HL-60/S4 treated with phorbol 12-myristate 13-acetate at 8.2 ng/mL for 4 days and 3 days (cell line): ENCODE data around the gene MLPH.
"Not testable (repeated sequence)": the region's sequence is repeated elsewhere in the genome, so short reads cannot be mapped to it uniquely, and the experiment has no call there.

ENCODE experiments used
- in situ Hi-C: fragments of 300-500 bp; cut with MboI; formaldehyde crosslinking; loops from 2 replicates; pipeline ENCODE4 v1.15.0; 2022; ENCODE audit warnings: low sequenced_read_pairs

Gene MLPH

GRCh38 chr2:237577458-237577857 lies 90.4 kb downstream of the MLPH start:
- in situ Hi-C loops, result loop anchor here (10.0 kb wide), 2 partner anchors 63 to 167 kb away; no protein-coding TSS in a partner anchor

DNA sequence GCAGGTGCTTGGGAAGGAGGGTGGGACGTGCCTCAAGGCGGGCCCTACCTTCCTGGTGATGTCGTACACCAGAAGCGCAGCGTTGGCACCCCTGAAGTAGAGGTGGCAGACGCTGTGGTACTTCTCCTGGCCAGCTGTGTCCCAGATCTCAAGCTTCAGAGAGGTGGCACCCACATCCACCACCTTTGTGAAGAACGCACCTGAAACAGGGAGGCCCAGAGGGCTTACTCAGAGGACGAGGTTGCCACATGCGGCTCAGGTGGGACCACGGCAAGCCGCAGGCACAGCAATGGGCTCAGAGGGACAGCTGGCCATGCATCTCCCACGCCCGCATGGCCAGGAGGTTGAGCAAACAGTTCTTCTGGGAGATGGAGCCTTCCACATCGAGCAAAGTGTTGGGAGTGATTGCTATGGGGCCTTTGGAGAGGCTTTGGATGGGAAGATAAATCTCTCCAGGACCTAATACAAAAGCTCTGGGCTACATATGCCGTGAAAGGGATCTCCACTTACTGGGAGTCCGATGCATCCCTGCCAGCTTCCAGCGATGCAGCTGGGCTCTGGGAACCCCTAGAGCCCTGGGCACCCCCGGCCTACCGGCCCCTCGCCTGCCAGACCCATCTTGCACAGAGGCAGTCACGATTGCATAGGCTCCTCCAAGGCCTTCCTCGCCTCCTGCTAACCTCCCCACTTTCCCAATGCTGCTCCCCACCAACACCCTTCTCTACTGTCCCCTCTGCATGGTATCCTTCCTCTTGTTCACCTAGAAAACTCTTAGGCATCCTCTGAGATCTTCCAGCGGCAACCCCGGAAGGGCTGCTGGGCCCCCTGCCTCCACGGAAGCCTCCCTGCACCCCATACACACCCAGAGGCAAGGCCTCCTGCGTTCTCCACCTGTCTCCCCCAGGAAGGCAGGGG lies 91.2 kb downstream of the MLPH start:
- in situ Hi-C loops, result loop anchor here (10.0 kb wide), 2 partner anchors 63 to 167 kb away; no protein-coding TSS in a partner anchor

GRCh38 chr2:237581326-237581725 lies 94.3 kb downstream of the MLPH start:
- in situ Hi-C loops, result no loop called here

GRCh38 chr2:237581751-237582746 lies 95.0 kb downstream of the MLPH start:
- in situ Hi-C loops, result no loop called here

GRCh38 chr2:237583385-237584295 lies 96.6 kb downstream of the MLPH start:
- in situ Hi-C loops, result no loop called here

GRCh38 chr2:237585590-237586221 lies 98.7 kb downstream of the MLPH start:
- in situ Hi-C loops, result no loop called here

- in situ Hi-C loops, result no loop called here
Observed at GRCh38 chr2:237588044-237588696, 101.1 kb downstream of the MLPH start.

DNA sequence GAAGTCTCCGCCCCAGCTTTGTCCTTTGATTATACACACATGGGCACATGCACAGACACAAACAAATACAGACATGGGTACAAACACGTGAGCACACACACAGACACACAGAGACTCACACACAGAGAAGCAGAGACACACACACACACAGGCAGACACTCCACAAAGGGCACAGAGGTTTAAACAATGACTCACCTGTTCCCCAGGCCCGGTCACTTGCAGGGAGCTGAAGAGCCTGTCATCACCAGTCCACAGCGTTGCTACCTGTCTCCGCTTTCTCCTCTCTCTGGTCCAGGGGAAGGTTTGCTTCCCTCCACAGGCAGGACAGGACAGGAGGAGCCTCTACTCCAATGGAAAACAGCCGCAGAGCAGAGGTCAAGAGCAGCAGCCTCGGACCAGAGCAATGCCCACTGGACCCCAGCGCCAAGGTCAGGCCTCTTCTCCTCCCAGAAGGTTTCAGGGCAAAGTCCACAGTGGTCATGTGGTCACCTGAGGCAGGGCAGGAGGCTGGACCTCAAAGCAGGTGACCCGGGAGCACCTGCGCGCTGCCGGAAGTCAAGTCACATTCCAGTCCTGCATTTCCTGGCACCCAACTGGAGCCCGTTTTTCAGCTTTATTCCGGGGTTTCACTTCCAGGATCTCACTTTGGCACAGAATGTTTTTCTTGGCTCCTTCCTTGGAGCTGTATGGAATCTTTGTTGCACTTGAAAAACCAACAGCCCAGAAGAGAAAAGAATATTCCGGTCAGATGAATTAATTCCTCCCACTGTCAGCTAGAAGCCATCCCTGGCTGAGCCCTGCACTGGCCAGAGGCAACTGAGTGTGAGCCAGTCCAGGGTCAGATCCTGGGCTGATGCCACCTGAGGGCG lies 103.5 kb downstream of the MLPH start, which contains the start of gene RAB17:
Gene RAB17 (minus strand): TSS at position 463 of the 869 bp plus-strand sequence. CDS start 4,580 bp downstream, outside the sequence.
- in situ Hi-C loops, result no loop called here

DNA sequence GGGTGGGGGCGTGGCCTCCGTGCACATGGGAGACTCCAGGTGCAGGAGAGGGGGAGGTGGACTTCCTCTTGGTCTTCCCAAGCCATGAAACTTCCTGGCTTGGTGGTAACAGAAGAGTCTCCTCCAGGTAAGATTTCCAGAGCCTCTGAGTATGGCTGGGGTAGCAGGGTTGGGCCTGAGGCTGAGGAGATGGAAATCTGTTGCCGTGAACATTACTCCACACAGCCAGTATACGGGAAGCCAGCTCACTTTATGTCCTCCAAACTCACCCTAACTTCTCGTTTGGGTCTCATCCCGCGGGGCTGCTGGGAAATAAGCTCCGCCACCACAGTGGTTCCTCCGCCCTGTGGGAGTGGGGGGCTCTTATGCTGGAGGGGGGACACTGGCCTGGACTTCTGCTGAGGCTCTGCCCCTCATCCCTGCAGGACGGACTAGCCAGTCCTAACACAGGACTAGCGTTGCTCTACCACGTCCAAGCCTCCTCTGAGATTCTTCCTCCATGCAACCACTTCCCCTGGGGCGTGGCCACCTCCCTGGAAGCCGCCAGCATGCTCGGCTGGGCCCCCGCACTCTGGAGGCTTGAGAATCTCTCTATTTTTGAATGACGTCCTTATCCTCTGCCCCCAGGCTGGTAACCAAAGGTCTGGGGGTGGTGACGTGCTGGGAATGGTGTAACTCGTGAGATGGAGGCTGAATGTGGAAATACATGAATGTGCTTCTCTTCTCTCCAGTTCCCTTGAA lies 104.3 kb downstream of the MLPH start:
- in situ Hi-C loops, result no loop called here

DNA sequence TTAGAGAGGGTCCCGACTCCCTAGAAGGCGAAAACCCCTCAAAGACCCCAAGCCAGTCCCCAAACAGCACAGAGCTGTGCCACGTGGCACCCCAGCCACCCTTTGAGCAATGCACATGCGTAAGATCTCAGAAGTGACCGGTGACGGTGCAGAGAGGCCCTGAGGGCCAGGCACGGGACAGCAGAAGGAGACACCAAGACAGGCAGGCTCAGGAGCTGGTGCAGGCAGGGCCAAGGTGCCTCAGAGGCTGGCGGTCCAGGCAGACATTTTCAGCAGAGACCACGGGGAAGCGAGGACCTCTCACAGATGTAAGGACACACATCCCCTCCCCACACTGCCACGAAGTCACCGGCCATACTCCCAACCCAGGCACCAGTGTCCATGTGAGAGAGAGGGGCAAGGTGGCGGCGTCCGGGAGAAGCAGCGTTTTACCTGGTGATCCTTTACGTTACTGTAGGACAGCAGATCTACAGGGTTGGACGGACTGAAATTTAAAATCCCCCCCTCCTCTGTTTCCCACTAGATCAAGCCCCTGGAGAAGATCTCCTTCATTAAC lies 105.5 kb downstream of the MLPH start:
- in situ Hi-C loops, result no loop called here

DNA sequence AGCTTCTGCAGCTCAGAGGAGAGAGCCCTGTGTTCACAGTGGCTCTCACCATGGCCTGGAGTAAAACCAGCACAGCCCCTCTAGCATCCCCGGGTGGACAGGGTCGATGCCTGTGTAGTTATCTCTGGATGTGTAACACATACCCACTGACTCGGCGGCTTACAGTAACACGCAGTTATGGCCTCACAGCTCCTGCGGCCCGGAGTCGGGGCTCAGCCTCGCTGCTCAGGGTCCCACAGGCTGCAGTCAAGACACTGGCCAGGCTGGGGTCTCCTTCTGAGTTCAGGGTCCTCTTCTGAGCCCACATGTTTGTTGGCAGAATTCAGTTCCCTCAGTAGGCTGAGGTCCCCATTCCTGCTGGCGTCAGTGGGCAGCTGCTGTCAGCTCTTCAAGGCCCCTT lies 106.0 kb downstream of the MLPH start:
- in situ Hi-C loops, result no loop called here

DNA sequence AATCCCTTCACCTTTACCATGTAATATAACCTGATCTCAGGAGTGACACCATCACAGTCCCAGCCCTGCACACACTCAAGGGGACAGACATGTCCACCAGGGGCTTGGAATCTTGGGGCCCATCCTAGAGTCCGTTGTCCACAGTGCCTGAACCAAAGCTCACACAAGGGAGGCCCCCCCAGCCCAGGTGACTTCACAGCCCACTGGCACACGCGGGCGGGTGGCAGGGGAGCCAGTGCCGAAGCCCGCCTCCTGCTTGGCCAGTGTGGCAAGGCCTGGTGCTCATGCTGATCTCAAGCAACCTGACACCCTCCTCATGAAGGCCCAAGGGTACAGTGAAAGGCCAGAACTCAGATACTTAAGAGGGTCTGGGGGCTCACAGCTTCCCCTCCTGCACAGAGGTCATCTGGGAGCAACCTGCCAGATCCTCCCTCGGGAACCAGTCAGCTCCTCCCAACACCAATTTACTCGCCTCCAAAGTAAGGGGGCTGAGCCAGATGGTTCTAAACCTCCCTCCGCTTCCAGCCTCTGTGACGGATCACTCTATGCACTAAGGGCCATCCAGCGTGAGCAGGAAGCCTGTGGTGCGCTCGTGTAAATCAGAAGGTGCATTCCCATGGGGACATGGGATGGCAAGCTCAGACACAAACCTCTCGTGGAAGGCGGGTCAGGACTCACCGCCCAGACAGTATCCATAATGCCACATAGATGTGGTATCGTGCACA lies 106.7 kb downstream of the MLPH start:
- in situ Hi-C loops, result no loop called here

DNA sequence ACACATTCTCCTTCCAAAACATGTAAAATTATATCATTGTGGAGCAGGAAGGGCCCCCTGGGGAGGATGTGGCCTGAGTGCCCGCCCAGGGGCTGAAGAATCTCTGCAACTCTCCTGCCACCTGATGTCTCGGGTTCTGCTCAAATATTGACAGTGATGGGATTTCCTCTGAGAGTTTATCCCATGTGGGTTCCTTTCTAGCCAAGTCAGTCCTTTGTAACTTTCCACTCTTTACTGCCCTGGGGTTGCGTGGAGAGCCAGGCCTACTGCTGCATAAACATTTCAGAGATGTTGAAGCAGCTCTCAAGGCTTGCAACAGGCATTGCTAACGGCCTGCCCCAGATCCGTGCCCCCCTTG lies 107.4 kb downstream of the MLPH start:
- in situ Hi-C loops, result no loop called here

DNA sequence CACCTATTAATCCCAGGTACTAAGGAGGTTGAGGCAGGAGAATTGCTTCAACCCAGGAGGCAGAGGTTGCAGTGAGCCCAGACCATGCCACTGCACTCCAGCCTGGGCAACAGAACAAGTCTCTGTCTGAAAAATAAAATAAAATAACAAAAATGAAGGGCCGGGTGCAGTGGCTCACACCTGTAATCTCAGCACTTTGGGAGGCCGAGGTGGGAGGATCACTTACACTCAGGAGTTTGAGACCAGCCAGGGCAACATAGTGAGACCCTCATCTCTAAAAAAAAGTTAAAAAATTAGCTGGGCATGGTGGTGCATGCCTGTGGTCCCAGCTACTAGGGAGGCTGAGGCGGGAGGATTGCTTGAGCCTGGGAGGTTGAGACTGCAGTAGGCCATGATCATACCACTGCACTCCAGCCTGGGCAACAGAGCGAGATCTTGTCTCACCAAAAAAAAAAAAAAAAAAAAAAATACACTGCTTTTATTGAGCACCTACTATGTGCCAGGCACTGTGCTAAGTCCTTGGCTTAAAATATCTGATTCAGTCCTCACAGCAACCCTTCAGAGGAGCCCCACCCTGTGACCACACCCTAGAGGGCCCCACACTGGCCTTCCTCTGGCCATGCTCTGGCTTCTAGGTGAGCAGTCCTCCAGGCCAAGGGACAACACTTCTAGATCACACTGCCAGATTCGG lies 108.9 kb downstream of the MLPH start:
- in situ Hi-C loops, result not testable (repeated sequence)

- in situ Hi-C loops, result no loop called here
Observed at GRCh38 chr2:237596520-237597195, 109.6 kb downstream of the MLPH start.
